SU-DHL-6 (cell line): ENCODE data around the gene ZNRF1.

Experiments used
- H2AFZ ChIP-seq: fragments of 200-600 bp; sonication (generic); 2 replicates; pipeline ENCODE4 v1.6.1; 2014; ENCODE audit warnings: low read depth, mild to moderate bottlenecking, moderate library complexity, mixed read lengths, antibody characterized with exemption, low read length; ENCODE audit not compliant: severe bottlenecking
- H3F3A ChIP-seq: fragments of 200-600 bp; shearing (Covaris generic); 2 replicates; pipeline ENCODE4 v1.6.0; 2016; ENCODE audit warnings: antibody characterized with exemption, mild to moderate bottlenecking; ENCODE audit not compliant: insufficient read depth
- H3K27ac ChIP-seq: fragments of 200-600 bp; sonication (generic); 2 replicates; pipeline ENCODE4 v1.5.1; 2016; ENCODE audit warnings: low read depth, mild to moderate bottlenecking, low read length, moderate library complexity, mixed read lengths
- H3K27me3 ChIP-seq: fragments of 200-600 bp; sonication (generic), shearing (Covaris generic); 2 replicates; pipeline ENCODE4 v1.6.0; 2014; ENCODE audit warnings: mild to moderate bottlenecking, low read length
- H3K36me3 ChIP-seq: fragments of 200-600 bp; sonication (generic); 2 replicates; pipeline ENCODE4 v1.6.1; 2014; ENCODE audit warnings: mild to moderate bottlenecking, low read length, mixed read lengths
- H3K4me2 ChIP-seq: fragments of 300-600, 200-600 bp; shearing (Covaris generic), sonication (generic); 2 replicates; pipeline ENCODE4 v1.6.0; 2014; ENCODE audit warnings: low read length, low read depth, mild to moderate bottlenecking; ENCODE audit not compliant: poor library complexity, severe bottlenecking
- H3K4me3 ChIP-seq: fragments of 200-600 bp; sonication (generic); 2 replicates; pipeline ENCODE4 v1.5.1; 2014; ENCODE audit warnings: antibody characterized with exemption, low read length, mild to moderate bottlenecking, mixed read lengths; ENCODE audit not compliant: insufficient read depth, poor library complexity, severe bottlenecking
- H3K79me2 ChIP-seq: fragments of 200-600 bp; sonication (generic); 2 replicates; pipeline ENCODE4 v1.6.1; 2014; ENCODE audit warnings: mild to moderate bottlenecking, low read length, moderate library complexity; ENCODE audit not compliant: insufficient read depth
- H3K9ac ChIP-seq: fragments of 200-600 bp; sonication (generic); 2 replicates; pipeline ENCODE4 v1.7.0; 2014; ENCODE audit warnings: mild to moderate bottlenecking, low read length
- H3K9me2 ChIP-seq: fragments of 200-600 bp; sonication (generic); replicated peaks from 2 replicates; pipeline ENCODE4 v1.6.1; 2014; ENCODE audit warnings: low read length; ENCODE audit not compliant: insufficient read depth
- H3K9me3 ChIP-seq: fragments of 200-600 bp; sonication (generic); 2 replicates; pipeline ENCODE4 v1.6.1; 2014; ENCODE audit warnings: low read length, mixed read lengths; ENCODE audit not compliant: insufficient read depth
- H4K20me1 ChIP-seq: fragments of 200-600 bp; sonication (generic); 2 replicates; pipeline ENCODE4 v1.6.1; 2014; ENCODE audit warnings: low read depth, mild to moderate bottlenecking, antibody characterized with exemption, low read length, moderate library complexity, mixed read lengths
- EZH2phosphoT487 ChIP-seq: fragments of 200-600 bp; sonication (generic), shearing (Covaris generic); conservative IDR thresholded peaks from 2 replicates; pipeline ENCODE4 v1.6.1; 2018; ENCODE audit warnings: mild to moderate bottlenecking, antibody characterized with exemption, low read length, moderate library complexity, mixed read lengths
- TF ChIP-seq, protein P1 (sequence below): fragments of 200-600 bp; sonication (generic); IDR thresholded peaks from one replicate; pipeline ENCODE4 v1.5.1; 2017; ENCODE audit warnings: antibody characterized with exemption, mild to moderate bottlenecking, low read length, moderate library complexity; ENCODE audit not compliant: insufficient read depth, poor library complexity, severe bottlenecking

ZNRF1 gene

GRCh38 chr16:75029854-75030253 is 31.0 kb downstream of the ZNRF1 start:
- no peak overlapping the region for H3K4me2 ChIP-seq
- no peaks in the 10 kb centered on the region for H3K9me3 ChIP-seq
- H3K4me3 ChIP-seq: no peak overlapping the region
- H3K9ac ChIP-seq: no peak overlapping the region
- no peak overlapping the region for H3K27ac ChIP-seq
- H2AFZ ChIP-seq: no peak overlapping the region
- no peaks in the 10 kb centered on the region for H3K9me2 ChIP-seq
- no peaks in the 10 kb centered on the region for H3K27me3 ChIP-seq
- no peaks in the 10 kb centered on the region for H3F3A ChIP-seq
- no peaks in the 10 kb centered on the region; the same call in 1 of the 2 replicates for H3K79me2 ChIP-seq
- H4K20me1 ChIP-seq: no peaks in the 10 kb centered on the region
- TF ChIP-seq, protein P1, sequence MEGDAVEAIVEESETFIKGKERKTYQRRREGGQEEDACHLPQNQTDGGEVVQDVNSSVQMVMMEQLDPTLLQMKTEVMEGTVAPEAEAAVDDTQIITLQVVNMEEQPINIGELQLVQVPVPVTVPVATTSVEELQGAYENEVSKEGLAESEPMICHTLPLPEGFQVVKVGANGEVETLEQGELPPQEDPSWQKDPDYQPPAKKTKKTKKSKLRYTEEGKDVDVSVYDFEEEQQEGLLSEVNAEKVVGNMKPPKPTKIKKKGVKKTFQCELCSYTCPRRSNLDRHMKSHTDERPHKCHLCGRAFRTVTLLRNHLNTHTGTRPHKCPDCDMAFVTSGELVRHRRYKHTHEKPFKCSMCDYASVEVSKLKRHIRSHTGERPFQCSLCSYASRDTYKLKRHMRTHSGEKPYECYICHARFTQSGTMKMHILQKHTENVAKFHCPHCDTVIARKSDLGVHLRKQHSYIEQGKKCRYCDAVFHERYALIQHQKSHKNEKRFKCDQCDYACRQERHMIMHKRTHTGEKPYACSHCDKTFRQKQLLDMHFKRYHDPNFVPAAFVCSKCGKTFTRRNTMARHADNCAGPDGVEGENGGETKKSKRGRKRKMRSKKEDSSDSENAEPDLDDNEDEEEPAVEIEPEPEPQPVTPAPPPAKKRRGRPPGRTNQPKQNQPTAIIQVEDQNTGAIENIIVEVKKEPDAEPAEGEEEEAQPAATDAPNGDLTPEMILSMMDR: no peak
- no peak for TF ChIP-seq EZH2phosphoT487
- no peaks in the 10 kb centered on the region for H3K36me3 ChIP-seq

GRCh38 chr16:75032655-75033054 is 33.8 kb downstream of the ZNRF1 start:
- Histone ChIP-seq H3K79me2 (no peaks in the 10 kb centered on the region; the same call in 1 of the 2 replicates), H3K27ac (no peak overlapping the region), H2AFZ (no peak overlapping the region), H3K9me2 (no peaks in the 10 kb centered on the region), H3K36me3 (0 out of 2 replicates have a peak, but pooled peaks cover 2% of the 10 kb centered on the region), H3K4me3 (no peak overlapping the region), H4K20me1 (no peaks in the 10 kb centered on the region), H3K9ac (no peak overlapping the region), H3F3A (no peaks in the 10 kb centered on the region), H3K9me3 (no peaks in the 10 kb centered on the region), H3K27me3 (no peaks in the 10 kb centered on the region), H3K4me2 (no peak overlapping the region)
- TF ChIP-seq EZH2phosphoT487: no peak
- TF ChIP-seq, protein P1: no peak

DNA sequence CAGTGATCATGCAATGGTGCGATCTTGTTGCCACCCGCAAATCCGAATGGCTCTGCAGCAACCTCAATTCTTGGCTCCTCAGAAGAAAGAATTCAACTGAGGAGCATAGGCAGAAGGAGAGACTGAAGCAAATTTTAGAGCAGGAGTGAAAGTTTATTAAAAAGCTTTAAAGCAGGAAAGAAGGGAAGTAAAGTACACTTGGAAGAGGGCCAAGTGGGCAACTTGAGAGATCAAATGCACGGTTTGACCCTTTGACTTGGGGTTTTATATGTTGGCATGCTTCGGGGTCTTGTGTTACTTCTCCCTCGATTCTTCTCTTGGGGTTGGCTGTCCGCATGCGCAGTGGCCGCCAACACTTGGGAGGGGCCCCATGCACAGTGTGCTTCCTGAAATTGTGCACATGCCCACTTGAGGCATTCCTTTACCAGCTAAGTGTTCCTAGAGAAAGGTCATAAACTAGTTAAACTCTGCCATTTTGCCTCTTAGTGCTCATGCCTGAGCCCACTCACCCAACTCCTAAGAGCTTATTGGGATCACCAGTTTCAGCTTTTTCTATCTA is 36.7 kb downstream of the ZNRF1 start:
- Histone ChIP-seq H3K36me3 (0 out of 2 replicates have a peak, but pooled peaks cover 4% of the 10 kb centered on the region), H3F3A (no peaks in the 10 kb centered on the region), H3K9me3 (no peaks in the 10 kb centered on the region), H3K9me2 (no peaks in the 10 kb centered on the region), H3K79me2 (no peaks in the 10 kb centered on the region; the same call in 1 of the 2 replicates), H4K20me1 (no peaks in the 10 kb centered on the region), H3K27ac (no peak overlapping the region), H3K4me3 (no peak overlapping the region), H3K9ac (no peak overlapping the region), H3K27me3 (no peaks in the 10 kb centered on the region), H3K4me2 (no peak overlapping the region), H2AFZ (no peak overlapping the region)
- no peak for TF ChIP-seq EZH2phosphoT487
- TF ChIP-seq, protein P1: no peak
